Keratinocyte (primary cell): ENCODE data around the gene TIPIN.

Experiments
- CTCF ChIP-seq, 3 experiments: IDR thresholded peaks in 1 of 3; conservative IDR thresholded peaks in 1 of 3; optimal IDR thresholded peaks in 1 of 3; 2 replicates in 2 of 3; 3 replicates in 1 of 3; pipeline versions ENCODE3 to v1.5.1; 2011; ENCODE audit warnings: low read length in 3 of 3, mild to moderate bottlenecking in 3 of 3, moderate library complexity in 2 of 3, control low read depth in 1 of 3, inconsistent platforms in 1 of 3; ENCODE audit not compliant: insufficient read depth in 2 of 3; ENCODE audit errors: extremely low read depth in 1 of 3
- EZH2 ChIP-seq: IDR thresholded peaks from one replicate; pipeline ENCODE4 v1.6.1; 2012; ENCODE audit warnings: inconsistent platforms, mild to moderate bottlenecking, low read length, moderate library complexity

- TF ChIP-seq CTCF (optimal IDR thresholded peaks at IDR 0.05 in 1 of 3, IDR thresholded peaks at IDR 0.05 in 1 of 3, conservative IDR thresholded peaks at IDR 0.05 in 1 of 3; ENCODE audit: extremely low read depth in 1 of 3, insufficient read depth in 2 of 3, low read length in 3 of 3), result no peak
- TF ChIP-seq EZH2, result no peak
These were observed 46.8 kb upstream of the TIPIN start for GRCh38 chr15:66403323-66403722.
